H1 (cell line): ENCODE measurements around the gene OR2T4. TPM values are rescaled to one million over a fixed set of nuclear protein-coding genes. Genes with fewer than 3 reads are reported as not detected.

Experiments used
- BRCA1 ChIP-seq: IDR thresholded peaks from 2 replicates; pipeline ENCODE4 v1.6.1; 2012; ENCODE audit warnings: low read depth, low read length, improper control_type of control experiment
- RXRA ChIP-seq: IDR thresholded peaks from 2 replicates; pipeline ENCODE4 v1.6.1; 2011; ENCODE audit warnings: low read depth, mild to moderate bottlenecking, low read length, moderate library complexity; ENCODE audit not compliant: insufficient read depth
- polyA plus RNA-seq, 7 experiments: library from polyadenylated mRNA; depleted of rRNA in 3 of 7; stranded (reverse) in 5 of 7; unstranded in 2 of 7; fragments of >200 nt in 5 of 7; fragments of 200-250 nt in 2 of 7; gene quantifications; 1 replicate in 5 of 7; 2 replicates in 1 of 7; 4 replicates in 1 of 7; pipeline versions ENCODE4 v1.2.1 to v1.2.3, GENCODE V29; 2011 to 2013; ENCODE audit warnings: missing spikeins in 2 of 7, mixed read lengths in 2 of 7
- total RNA-seq: library from RNA; stranded (reverse); fragmentation: NEBNext Ultra II Directional; extraction: Animal tissue kit (Norgen Biotek cat#: 25700); gene quantifications from 2 replicates; pipeline ENCODE4 v1.2.1, GENCODE V29; 2021

The OR2T4 gene
- total and polyA plus RNA-seq, 2 of the 8 experiments (the other 6 are each of a cell fraction or from before 2014, with no cell fraction given), result not detected

GRCh38 chr1:248343451-248343850 is 18.0 kb upstream of the OR2T4 start (continued):
- TF ChIP-seq RXRA (no peak), BRCA1 (no peak)
